Sigmoid colon (tissue), 7 donors: ENCODE data around the gene JAM3. TPM values are rescaled to one million over a fixed set of nuclear protein-coding genes. Genes with fewer than 3 reads are reported as not detected.

Source experiments
- DNase-seq: peaks from one replicate; pipeline ENCODE4 v3.0.0-alpha.2; 2019
- H3K27ac ChIP-seq, 4 donors: fragments of 200-600 bp; sonication (generic); one replicate each; pipeline ENCODE4 v1.5.1; 2016 to 2019; ENCODE audit warnings: mild to moderate bottlenecking in 1 of 4
- H3K27me3 ChIP-seq, 3 donors: fragments of 200-600 bp; sonication (generic); one replicate each; pipeline ENCODE4 v1.5.1; 2019; ENCODE audit warnings: mild to moderate bottlenecking in 1 of 3
- H3K36me3 ChIP-seq, 4 donors: fragments of 200-600 bp; sonication (generic); one replicate each; pipeline ENCODE4 v1.5.1; 2016 to 2019
- H3K4me1 ChIP-seq, 4 donors: fragments of 200-600 bp; sonication (generic); one replicate each; pipeline ENCODE4 v1.5.1; 2017 to 2019
- H3K4me3 ChIP-seq, 4 donors: fragments of 200-600 bp; sonication (generic); one replicate each; pipeline ENCODE4 v1.5.1; 2017 to 2019; ENCODE audit warnings: mild to moderate bottlenecking in 2 of 4, moderate library complexity in 1 of 4
- H3K9me3 ChIP-seq, 4 donors: fragments of 200-600 bp in 3 of 4; sonication (generic) in 3 of 4; one replicate each; pipeline versions ENCODE4 v1.5.1 to v1.6.1; 2013 to 2019
- CTCF ChIP-seq, 4 experiments: fragments of 450-650 bp in 3 of 4; fragments of 200-600 bp in 1 of 4; IDR thresholded peaks; one replicate each; pipeline ENCODE4 v1.5.1; 2016 to 2019; ENCODE audit warnings: antibody characterized with exemption in 4 of 4, mild to moderate bottlenecking in 3 of 4, moderate library complexity in 2 of 4
- EP300 ChIP-seq, 4 donors: sonication (generic); formaldehyde crosslinking; IDR thresholded peaks; one replicate each; pipeline ENCODE4 v1.6.1; 2017; ENCODE audit warnings: antibody characterized with exemption in 4 of 4
- POLR2A ChIP-seq, 2 donors: fragments of 450-650 bp; IDR thresholded peaks; one replicate each; pipeline ENCODE4 v1.6.1; 2016; ENCODE audit warnings: antibody characterized with exemption in 2 of 2, mild to moderate bottlenecking in 2 of 2, moderate library complexity in 2 of 2
- POLR2AphosphoS5 ChIP-seq, 4 donors: sonication (generic); formaldehyde crosslinking; IDR thresholded peaks; one replicate each; pipeline ENCODE4 v1.6.1; 2017; ENCODE audit warnings: antibody characterized with exemption in 4 of 4
- WGBS, 2 donors: extraction: QIAGEN DNeasy Blood & Tissue Kit; methylation state at CpG; one replicate each; pipeline ENCODE4 v1.1.7; 2013; 5-methylcytosine and 5-hydroxymethylcytosine counted together
- intact Hi-C: fragments of 100-400 bp; cut with DNase I; formaldehyde crosslinking; loops from one replicate; pipeline ENCODE4 v1.15.1; 2023
- polyA plus RNA-seq, 3 donors: library from polyadenylated mRNA; stranded (reverse); fragments of 200-250 nt; gene quantifications; one replicate each; pipeline ENCODE4 v1.2.3, GENCODE V29; 2013
- total RNA-seq, 4 donors: library from RNA; depleted of rRNA; stranded (reverse); fragments of >200 nt; gene quantifications; one replicate each; pipeline ENCODE4 v1.1.0, GENCODE V29; 2016
- donor health status: healthy with polysubstance abuse.
- donor health status: Bipolar disorder and iron deficiency.
- donor health status: healthy.

The JAM3 gene
- total and polyA plus RNA-seq, 7 donors: 0.69 to 125 (median 69.4) TPM

GRCh38 chr11:134116210-134116609, 47.3 kb downstream of the JAM3 start:
- WGBS, 2 donors: 94 to 96% methylated on average over 1 of the region's 1 CpG
- intact Hi-C loops: no loop called here
- no peaks in the 10 kb centered on the region for H3K9me3 ChIP-seq
- H3K4me3 ChIP-seq: no peak overlapping the region
- H3K27me3 ChIP-seq: no peaks in the 10 kb centered on the region
- peak overlapping the region in 1 of 4 donors; percentile 95 for H3K27ac ChIP-seq
- no peaks in the 10 kb centered on the region for H3K36me3 ChIP-seq
- peaks cover 0 to 49% (median 31%) of the 10 kb centered on the region in 4 donors for H3K4me1 ChIP-seq
- no peak for TF ChIP-seq POLR2A (IDR thresholded peaks at IDR 0.05)
- no peak for TF ChIP-seq CTCF (IDR thresholded peaks at IDR 0.05)
- no peak for TF ChIP-seq EP300 (IDR thresholded peaks at IDR 0.05)
- no peak for TF ChIP-seq POLR2AphosphoS5 (IDR thresholded peaks at IDR 0.05)
- DNase-seq: no peak

GRCh38 chr11:134118006-134118405, 49.1 kb downstream of the JAM3 start:
- TF ChIP-seq POLR2A (IDR thresholded peaks at IDR 0.05) (no peak), POLR2AphosphoS5 (IDR thresholded peaks at IDR 0.05) (no peak), EP300 (IDR thresholded peaks at IDR 0.05) (no peak), CTCF (IDR thresholded peaks at IDR 0.05) (no peak)
- H3K4me1 ChIP-seq: peaks cover 0 to 67% (median 43%) of the 10 kb centered on the region in 4 donors
- no peak overlapping the region for H3K4me3 ChIP-seq
- no peaks in the 10 kb centered on the region for H3K27me3 ChIP-seq
- no peaks in the 10 kb centered on the region for H3K9me3 ChIP-seq
- intact Hi-C loops: no loop called here
- DNase-seq: no peak
- peak overlapping the region in 2 of 4 donors; percentile 80 to 95 for H3K27ac ChIP-seq
- no peaks in the 10 kb centered on the region for H3K36me3 ChIP-seq

DNA sequence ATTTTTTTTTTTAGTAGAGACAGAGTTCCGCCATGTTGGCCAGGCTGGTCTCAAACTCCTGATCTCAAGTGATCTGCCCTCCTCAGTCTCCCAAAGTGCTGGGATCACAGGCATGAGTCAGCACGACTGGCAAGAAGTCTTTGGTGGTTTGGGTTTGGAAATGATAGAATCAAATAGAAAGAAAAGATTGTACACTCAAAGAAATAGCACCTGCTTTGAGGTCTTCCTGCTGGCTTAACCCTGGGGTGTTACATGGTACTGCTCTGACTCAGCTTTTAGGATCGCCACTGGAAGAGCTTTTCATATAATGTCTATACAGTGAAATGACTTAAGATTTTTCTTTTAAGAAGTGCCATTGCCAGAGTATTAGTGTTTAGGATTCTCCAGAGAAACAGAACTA, 50.2 kb downstream of the JAM3 start:
- 77 to 84% methylated on average over 3 of the region's 3 CpGs for WGBS, 2 donors
- intact Hi-C loops: no loop called here
- Histone ChIP-seq H3K27me3 (no peaks in the 10 kb centered on the region), H3K36me3 (no peaks in the 10 kb centered on the region), H3K4me1 (peaks cover 0 to 67% (median 45%) of the 10 kb centered on the region in 4 donors), H3K4me3 (no peak overlapping the region), H3K27ac (peak overlapping the region; percentile 76 to 95 (median 84)), H3K9me3 (no peaks in the 10 kb centered on the region)
- TF ChIP-seq POLR2AphosphoS5 (IDR thresholded peaks at IDR 0.05) (no peak), POLR2A (IDR thresholded peaks at IDR 0.05) (no peak), EP300 (IDR thresholded peaks at IDR 0.05) (no peak), CTCF (IDR thresholded peaks at IDR 0.05) (no peak)
- no peak for DNase-seq

DNA sequence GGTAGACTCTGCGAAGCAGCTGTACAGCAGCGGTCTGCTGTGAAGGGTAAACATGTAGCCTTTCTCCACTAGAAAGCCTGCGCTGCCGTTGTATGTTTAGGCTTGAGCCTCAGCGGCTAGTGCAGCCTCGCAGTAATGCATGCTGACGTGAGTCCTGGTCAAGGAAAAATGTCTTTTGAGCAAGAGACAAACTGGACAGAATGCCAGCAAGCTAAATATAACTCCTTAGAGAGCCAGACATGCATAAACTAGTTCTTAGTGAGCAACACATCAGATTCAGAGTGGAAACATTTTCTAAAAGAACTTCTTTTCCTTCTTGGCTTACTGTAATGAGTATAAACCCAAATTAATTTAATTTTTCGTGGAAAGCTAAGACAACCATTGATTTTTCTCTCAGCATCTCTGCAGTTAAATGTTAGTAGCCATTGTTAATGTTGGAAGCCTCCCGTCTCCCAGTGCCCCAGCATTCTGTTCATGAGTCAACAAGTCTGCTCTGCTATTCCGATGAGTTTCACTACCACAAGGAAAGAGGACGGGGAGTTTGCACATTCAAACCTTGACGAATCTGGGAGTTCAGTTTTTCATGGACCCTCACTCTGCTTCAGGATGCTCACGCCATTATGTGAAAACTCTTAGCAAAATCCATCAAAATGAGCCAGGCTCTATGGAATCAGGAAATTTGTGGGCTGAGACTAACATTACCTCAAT, 51.4 kb downstream of the JAM3 start:
- H3K4me1 ChIP-seq: peaks cover 0 to 73% (median 51%) of the 10 kb centered on the region in 4 donors
- peak; percentile 91 for DNase-seq
- H3K27me3 ChIP-seq: no peaks in the 10 kb centered on the region
- TF ChIP-seq CTCF (IDR thresholded peaks at IDR 0.05): no peak
- peak in 2 of 4 donors; percentile 71 to 82 for TF ChIP-seq EP300 (IDR thresholded peaks at IDR 0.05)
- peak; percentile 71 to 86 (median 80) for TF ChIP-seq POLR2AphosphoS5 (IDR thresholded peaks at IDR 0.05)
- peak in 1 of 2 donors; percentile 37 for TF ChIP-seq POLR2A (IDR thresholded peaks at IDR 0.05)
- no peaks in the 10 kb centered on the region for H3K9me3 ChIP-seq
- intact Hi-C loops: loop anchor here (2.0 to 5.0 kb wide), 3 partner anchors 51 to 163 kb away; partner anchors contain the start of genes IGSF9B and JAM3
- WGBS, 2 donors: 61 to 65% methylated on average over 13 of the region's 13 CpGs
- no peaks in the 10 kb centered on the region for H3K36me3 ChIP-seq
- peak overlapping the region; percentile 76 to 95 (median 84) for H3K27ac ChIP-seq
- H3K4me3 ChIP-seq: peak overlapping the region; percentile 0 to 35 (median 26)
